Stimulated activated CD8-positive, alpha-beta memory T cell treated with anti-CD3 and anti-CD28 coated beads, Interleukin-2, amount 100 ng/mL, for 1 hour (primary cell): ENCODE measurements around the gene IPO5.
A peak's percentile ranks its signal among the peaks of the same experiment; 100 is the strongest.
"Not testable (repeated sequence)": the region's sequence is repeated elsewhere in the genome, so short reads cannot be mapped to it uniquely, and the experiment has no call there.

Experiments
- DNase-seq, 2 donors: peaks; one replicate each; pipeline ENCODE4 v3.0.0-alpha.2; 2020; ENCODE audit warnings: low read depth in 2 of 2

IPO5 gene

GRCh38 chr13:97949316-97949715, 4.2 kb upstream of the IPO5 start:
- not testable (repeated sequence) for DNase-seq

DNA sequence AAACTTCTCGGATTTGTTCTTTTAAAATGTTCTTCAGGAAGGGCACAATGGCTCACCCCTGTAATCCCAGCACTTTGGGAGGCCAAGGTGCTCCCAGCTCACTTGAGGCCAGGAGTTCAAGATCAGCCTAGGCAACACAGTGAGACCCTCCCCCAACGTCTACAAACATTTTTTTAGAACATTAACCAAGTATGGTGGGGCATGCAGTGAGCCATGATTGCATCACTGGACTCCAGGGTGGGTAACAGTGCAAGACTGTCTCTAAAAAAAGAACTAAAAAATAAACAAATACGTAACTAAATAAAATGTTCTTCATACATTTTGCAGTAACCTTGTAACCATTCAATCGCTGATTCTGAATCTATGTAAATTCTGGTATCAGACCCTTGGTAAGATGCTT, 2.1 kb upstream of the IPO5 start:
- DNase-seq = no peak

GRCh38 chr13:97952831-97953230, 644 bp upstream of the IPO5 start:
- DNase-seq = not testable (repeated sequence)

DNA sequence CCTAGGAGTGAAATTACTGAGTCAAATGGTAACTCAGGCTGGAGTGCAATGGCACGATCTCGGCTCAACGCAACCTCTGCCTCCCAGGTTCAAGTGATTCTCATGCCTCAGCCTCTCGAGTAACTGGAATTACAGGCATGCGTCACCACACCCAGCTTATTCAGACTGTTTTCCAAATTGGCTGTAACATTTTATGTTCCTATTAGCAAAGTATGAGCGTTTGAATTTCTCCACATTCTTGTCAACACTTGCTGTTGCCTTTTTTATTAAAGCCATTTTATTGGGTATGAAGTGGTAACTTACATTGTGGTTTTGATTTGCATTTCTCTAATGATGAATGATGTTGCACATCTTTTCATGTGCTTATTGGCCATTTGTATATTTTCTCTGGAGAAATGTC, 7.9 kb downstream of the IPO5 start:
- no peak for DNase-seq

- DNase-seq = no peak
These were observed 9.4 kb downstream of the IPO5 start for GRCh38 chr13:97962887-97963286.

DNA sequence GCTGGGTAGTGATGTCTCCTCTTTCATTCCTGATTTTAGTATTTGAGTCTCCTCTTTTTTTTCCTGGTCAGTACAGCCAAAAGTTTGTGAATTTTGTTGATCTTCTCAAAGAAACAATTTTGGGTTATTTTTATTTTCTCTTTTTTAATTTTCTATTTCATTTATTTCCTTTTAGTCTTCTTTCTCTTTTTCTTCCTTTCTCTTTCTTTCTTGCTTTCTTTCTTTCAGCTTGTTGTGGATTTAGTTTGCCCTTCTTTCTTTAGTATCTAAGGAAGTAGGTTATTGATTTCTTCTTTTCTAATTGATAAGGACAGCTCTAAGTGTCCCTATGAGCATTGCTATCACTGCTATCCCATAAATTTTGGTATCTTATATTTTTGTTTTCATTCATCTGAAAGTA, 13.8 kb downstream of the IPO5 start:
- no peak for DNase-seq

DNA sequence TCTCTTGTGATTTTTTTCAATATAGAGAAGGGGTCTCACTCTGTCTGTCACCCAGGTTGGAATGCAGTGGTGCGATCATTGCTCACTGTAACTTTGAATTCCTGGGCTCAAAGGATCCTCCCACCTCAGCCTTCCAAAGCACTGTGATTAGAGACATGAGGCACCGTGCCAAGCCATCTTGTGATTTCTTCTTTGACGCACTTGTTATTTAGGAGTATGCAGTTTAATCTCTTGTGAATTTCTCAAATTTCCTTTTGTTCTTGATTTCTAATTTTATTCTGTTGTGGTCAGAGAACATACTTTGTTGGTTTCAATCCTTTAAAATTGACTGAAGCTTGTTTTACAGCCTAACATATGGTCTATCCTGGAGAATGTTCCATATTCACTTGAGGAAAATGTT, 14.5 kb downstream of the IPO5 start:
- DNase-seq = no peak

DNA sequence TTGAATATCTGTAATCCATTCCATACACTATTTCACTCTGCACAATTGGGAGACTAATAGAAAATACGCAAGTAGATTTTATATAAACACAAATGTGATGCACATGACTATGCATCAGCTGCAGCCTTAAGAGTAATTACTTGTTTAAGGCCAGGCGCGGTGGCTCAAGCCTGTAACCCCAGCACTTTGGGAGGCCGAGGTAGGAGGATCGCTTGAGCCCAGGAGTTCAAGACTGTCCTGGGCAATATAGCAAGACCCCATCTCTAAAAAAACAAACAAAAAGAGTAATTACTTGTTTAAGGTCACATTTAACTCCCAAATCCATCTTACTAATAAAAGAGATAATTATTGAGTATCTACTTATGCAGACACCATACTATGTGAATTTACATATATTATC, 18.0 kb downstream of the IPO5 start:
- DNase-seq = no peak

DNA sequence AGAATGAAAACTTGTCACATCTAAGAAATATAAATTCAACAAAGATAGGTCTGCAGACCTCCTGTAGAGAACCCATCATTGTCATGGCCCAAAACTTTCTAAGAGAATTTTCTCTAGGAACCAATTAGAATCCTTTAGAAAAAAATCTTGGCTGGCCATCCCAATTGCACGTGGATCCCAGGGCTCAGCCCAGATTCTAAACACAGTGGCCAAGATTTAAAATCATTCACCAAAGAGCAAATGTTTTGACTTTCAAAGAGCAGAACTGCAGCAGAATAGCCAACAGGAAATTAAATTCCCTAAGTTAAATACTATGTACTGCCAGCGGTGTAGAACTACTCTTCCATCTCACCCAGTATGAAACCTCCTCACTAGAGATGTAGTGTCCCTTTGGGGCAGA, 21.3 kb downstream of the IPO5 start:
- no peak for DNase-seq

DNA sequence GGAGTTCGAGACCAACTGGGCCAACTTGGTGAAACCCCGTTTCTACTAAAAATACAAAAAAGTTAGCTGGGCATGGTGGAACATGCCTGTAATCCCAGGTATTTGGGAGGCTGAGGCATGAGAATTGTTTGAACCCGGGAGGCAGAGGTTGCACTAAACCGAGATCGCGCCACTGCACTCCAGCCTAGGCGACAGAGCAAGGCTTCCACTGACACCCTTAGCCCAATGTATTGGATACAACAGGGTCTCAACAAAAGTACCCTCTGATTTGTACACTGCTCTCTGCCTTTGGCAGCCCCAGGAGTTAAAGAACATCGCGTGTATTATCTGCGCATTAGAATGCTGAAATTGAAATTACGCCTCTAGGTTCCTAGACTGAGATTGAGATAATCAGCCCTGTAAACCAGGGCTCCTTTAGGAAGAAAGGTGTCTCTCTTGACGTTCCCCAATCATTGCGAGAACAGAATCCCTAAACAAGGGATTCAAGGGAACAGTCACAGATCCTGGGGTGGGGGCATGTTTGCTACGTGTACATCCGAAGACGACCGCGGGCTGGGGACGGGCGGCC, 21.9 kb downstream of the IPO5 start:
- DNase-seq = no peak

- DNase-seq = peak; percentile 82 to 84
These were observed 22.6 kb downstream of the IPO5 start for GRCh38 chr13:97975848-97976609.

DNA sequence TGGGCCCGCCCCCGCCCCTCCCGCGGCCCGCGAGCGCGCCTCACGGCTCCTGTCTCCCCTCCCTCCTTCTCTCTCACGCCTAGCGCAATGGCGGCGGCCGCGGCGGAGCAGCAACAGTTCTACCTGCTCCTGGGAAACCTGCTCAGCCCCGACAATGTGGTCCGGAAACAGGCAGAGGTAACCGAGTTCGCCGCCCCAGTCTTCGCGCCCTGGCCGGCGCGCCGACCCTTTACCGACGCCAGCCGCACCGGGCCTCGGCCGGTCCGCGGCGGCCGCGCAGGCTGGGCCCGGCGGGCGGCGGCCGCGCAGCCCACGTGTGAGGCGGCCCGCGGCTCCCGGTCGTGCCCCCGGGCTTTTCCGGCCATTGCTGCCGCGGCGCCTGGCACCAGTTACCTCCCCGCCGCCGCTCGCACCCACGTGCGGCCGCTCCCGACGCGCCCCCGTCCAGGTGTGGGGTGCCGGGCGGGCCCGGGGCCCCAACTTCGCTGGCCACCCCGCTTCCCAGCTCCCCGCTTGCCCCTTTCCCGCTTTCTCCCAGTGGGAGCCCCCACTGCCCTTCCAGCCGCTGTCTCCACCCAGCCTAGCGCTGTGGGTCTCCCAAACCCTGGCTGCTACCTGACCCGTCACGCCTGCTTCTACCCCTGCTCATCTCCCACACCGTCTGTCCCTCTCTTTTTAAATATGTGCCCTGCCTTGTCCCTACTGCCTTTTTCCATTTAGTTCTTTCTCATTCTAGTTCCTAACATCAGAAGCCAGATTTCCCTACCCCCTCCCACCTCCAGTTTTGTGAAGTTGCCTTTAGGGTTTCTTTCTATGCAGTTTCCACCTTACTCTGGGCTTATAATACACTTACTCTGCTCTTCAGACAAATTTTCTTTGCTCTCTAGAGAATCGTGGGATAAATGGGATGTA, 23.4 kb downstream of the IPO5 start:
- no peak for DNase-seq

- DNase-seq = no peak
These were observed 24.5 kb downstream of the IPO5 start for GRCh38 chr13:97977982-97978381.

GRCh38 chr13:97978651-97979050, 25.2 kb downstream of the IPO5 start:
- DNase-seq = no peak

- no peak for DNase-seq
These were observed 25.6 kb downstream of the IPO5 start for GRCh38 chr13:97979051-97979450.

GRCh38 chr13:97979556-97979955, 26.1 kb downstream of the IPO5 start:
- DNase-seq = no peak

GRCh38 chr13:97982286-97982685, 28.8 kb downstream of the IPO5 start:
- DNase-seq = no peak

DNA sequence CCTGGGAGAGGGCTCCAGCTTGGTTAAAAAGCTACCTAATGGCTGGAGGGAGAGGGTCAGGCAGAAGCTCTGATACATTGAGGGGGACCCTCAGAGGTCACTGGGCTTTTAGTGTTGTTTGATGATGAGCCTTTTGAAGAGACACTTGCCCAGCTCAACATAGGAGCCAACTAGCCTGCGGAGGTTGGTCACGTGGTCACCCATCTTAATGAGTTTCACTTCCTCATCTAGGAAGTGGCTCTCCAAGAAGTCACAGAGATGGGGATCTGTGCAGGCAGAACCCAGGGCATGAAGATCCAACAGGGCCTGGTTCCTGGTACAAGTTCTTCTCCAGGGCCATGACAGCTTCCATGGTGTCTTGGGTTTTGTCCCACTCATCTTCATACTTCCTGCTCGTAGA, 33.4 kb downstream of the IPO5 start:
- no peak for DNase-seq

GRCh38 chr13:97999653-98000052, 46.2 kb downstream of the IPO5 start:
- DNase-seq = no peak

DNA sequence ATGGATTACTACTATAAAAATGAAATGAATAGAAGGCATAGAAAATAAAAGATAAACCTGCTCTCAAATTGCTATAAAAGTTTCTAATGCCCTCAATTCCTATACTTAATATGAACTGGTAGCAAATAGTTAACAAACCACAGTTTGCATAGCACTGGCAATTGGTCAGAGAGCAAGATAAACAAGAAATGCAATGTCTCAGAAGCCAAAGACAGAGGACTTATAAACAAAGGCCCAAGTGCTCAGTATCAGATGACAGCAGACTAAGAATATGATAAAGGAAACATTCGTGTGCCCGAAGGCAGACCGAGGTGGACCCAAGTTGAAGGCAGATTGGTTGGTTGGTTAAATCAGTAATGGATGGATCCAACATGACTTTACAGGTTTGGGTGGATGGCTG, 50.6 kb downstream of the IPO5 start:
- no peak for DNase-seq

GRCh38 chr13:98004997-98005396, 51.5 kb downstream of the IPO5 start:
- not testable (repeated sequence) for DNase-seq

DNA sequence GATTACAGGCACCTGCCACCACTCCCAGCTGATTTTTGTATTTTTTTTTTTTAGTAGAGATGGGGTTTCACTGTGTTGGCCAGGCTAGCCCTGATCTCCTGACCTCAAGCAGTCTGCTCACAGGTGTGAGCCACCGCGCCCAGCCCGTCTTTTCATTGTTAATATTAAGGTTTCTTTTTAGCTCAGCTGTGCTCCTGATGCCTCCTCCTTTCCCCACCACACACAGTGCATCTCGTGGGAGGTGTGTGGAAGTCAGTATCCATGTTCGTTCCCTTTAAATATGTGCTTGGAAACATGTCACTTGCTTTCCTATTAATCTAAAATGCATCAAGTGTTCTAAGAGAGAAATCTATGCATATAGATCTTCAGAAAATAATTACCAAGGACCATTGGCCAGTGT, 53.5 kb downstream of the IPO5 start:
- DNase-seq = no peak

DNA sequence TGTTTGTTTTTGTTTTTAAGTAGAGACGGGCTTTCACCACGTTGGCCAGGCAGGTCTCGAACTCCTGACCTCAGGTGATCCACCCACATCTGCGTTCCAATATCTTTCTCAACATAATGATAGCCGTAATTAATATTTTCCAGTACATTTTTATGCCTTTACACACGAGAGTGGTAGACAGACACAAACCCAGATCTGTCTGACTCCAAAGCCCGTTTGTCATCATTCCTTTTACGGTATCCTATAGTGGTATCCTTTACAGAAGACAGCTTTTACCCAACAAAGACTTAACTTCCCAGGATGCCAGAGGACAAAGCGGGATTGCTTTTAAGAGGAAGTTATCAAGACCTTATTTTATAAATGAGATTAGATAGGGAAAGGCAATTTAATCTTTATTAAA, 59.8 kb downstream of the IPO5 start:
- DNase-seq = no peak
